ENCODE data around the gene SRSF6. TPM values are rescaled to one million over a fixed set of nuclear protein-coding genes. Genes with fewer than 3 reads are reported as not detected.

The SRSF6 gene
- total and polyA plus RNA-seq, 2 experiments from 2014 or later: 31.0 to 90.7 TPM

- H3K36me3 ChIP-seq (replicated peaks; ENCODE audit: insufficient read depth, low read depth): peaks cover 24% of the 10 kb centered on the region
- whole genome bisulfite sequencing (ENCODE audit: low lambda C conversion rate, missing lambda C conversion rate): 94% methylated on average over 3 of the region's 3 CpGs
- no peaks in the 10 kb centered on the region for H3K4me1 ChIP-seq (ENCODE audit: insufficient read depth)
- H2AFZ ChIP-seq: no peak overlapping the region
- DNase-seq (ENCODE audit: low spot score): no peak
- TF ChIP-seq EZH2 (IDR thresholded peaks at IDR 0.05; ENCODE audit: borderline replicate concordance) (no peak), EZH2phosphoT487 (IDR thresholded peaks at IDR 0.05; ENCODE audit: low read depth, severe bottlenecking, unreplicated experiment) (no peak), CTCF (IDR thresholded peaks at IDR 0.05; ENCODE audit: poor library complexity) (no peak)
- H3K79me2 ChIP-seq: peaks cover 72% of the 10 kb centered on the region
- H3K4me3 ChIP-seq: no peak overlapping the region
- H3K27ac ChIP-seq: no peak overlapping the region
- H3K4me2 ChIP-seq: peak overlapping the region; percentile 23
- no peaks in the 10 kb centered on the region for H3K27me3 ChIP-seq
- no peaks in the 10 kb centered on the region for H3K9me3 ChIP-seq (ENCODE audit: low read depth)
- H4K20me1 ChIP-seq (ENCODE audit: insufficient read depth, poor library complexity, severe bottlenecking): peaks cover 82% of the 10 kb centered on the region
- no peaks in the 10 kb centered on the region for H3K9me2 ChIP-seq (replicated peaks; ENCODE audit: insufficient read depth)
Measured at GRCh38 chr20:43461894-43462659, 4.4 kb downstream of the SRSF6 start.

GRCh38 chr20:43462660-43463526, 5.2 kb downstream of the SRSF6 start:
- Histone ChIP-seq H3K4me2 (peak overlapping the region; percentile 23), H4K20me1 (ENCODE audit: insufficient read depth, poor library complexity, severe bottlenecking) (peaks cover 85% of the 10 kb centered on the region)

GRCh38 chr20:43463527-43464218, 6.0 kb downstream of the SRSF6 start:
- Histone ChIP-seq H4K20me1 (ENCODE audit: insufficient read depth, poor library complexity, severe bottlenecking) (peaks cover 80% of the 10 kb centered on the region), H3K9me3 (ENCODE audit: low read depth) (no peaks in the 10 kb centered on the region), H3K79me2 (peaks cover 65% of the 10 kb centered on the region), H2AFZ (no peak overlapping the region), H3K27me3 (no peaks in the 10 kb centered on the region), H3K36me3 (replicated peaks; ENCODE audit: insufficient read depth, low read depth) (peaks cover 24% of the 10 kb centered on the region), H3K9me2 (replicated peaks; ENCODE audit: insufficient read depth) (no peaks in the 10 kb centered on the region), H3K4me1 (ENCODE audit: insufficient read depth) (no peaks in the 10 kb centered on the region), H3K4me2 (no peak overlapping the region), H3K4me3 (no peak overlapping the region), H3K27ac (no peak overlapping the region)
- no peak for TF ChIP-seq CTCF (IDR thresholded peaks at IDR 0.05; ENCODE audit: poor library complexity)
- 87% methylated on average over 3 of the region's 3 CpGs for WGBS (ENCODE audit: low lambda C conversion rate, missing lambda C conversion rate)
- DNase-seq (ENCODE audit: low spot score): no peak

More at GRCh38 chr20:43462660-43463526, 5.2 kb downstream of the SRSF6 start:
- no peaks in the 10 kb centered on the region for H3K4me1 ChIP-seq (ENCODE audit: insufficient read depth)
- WGBS (ENCODE audit: low lambda C conversion rate, missing lambda C conversion rate): 98% methylated on average over 4 of the region's 4 CpGs
- H3K9me3 ChIP-seq (ENCODE audit: low read depth): no peaks in the 10 kb centered on the region
- no peak for DNase-seq (ENCODE audit: low spot score)
- H3K79me2 ChIP-seq: peaks cover 72% of the 10 kb centered on the region
- no peaks in the 10 kb centered on the region for H3K27me3 ChIP-seq
- H2AFZ ChIP-seq: no peak overlapping the region
- H3K36me3 ChIP-seq (replicated peaks; ENCODE audit: insufficient read depth, low read depth): peaks cover 24% of the 10 kb centered on the region
- H3K4me3 ChIP-seq: no peak overlapping the region
- H3K9me2 ChIP-seq (replicated peaks; ENCODE audit: insufficient read depth): no peaks in the 10 kb centered on the region
- no peak overlapping the region for H3K27ac ChIP-seq
- TF ChIP-seq CTCF (IDR thresholded peaks at IDR 0.05; ENCODE audit: poor library complexity) (no peak), EZH2phosphoT487 (IDR thresholded peaks at IDR 0.05; ENCODE audit: low read depth, severe bottlenecking, unreplicated experiment) (no peak), EZH2 (IDR thresholded peaks at IDR 0.05; ENCODE audit: borderline replicate concordance) (no peak)
